Loucy (cell line): ENCODE measurements around the gene UBE2L3.
A peak's percentile ranks its signal among the peaks of the same experiment; 100 is the strongest.
"Not testable (repeated sequence)": the region's sequence is repeated elsewhere in the genome, so short reads cannot be mapped to it uniquely, and the experiment has no call there.

ENCODE experiments used
- H2AFZ ChIP-seq: fragments of 200-600 bp; sonication (generic); 2 replicates; pipeline ENCODE4 v1.6.0; 2016; ENCODE audit warnings: antibody characterized with exemption, mild to moderate bottlenecking, low read length, moderate library complexity
- H3F3A ChIP-seq: fragments of 200-600 bp; 2 replicates; pipeline ENCODE4 v1.6.0; 2016; ENCODE audit warnings: antibody characterized with exemption, low read depth, mild to moderate bottlenecking
- H3K27me3 ChIP-seq: fragments of 200-600 bp; sonication (generic); 2 replicates; pipeline ENCODE4 v1.6.1; 2014; ENCODE audit warnings: low read length, mild to moderate bottlenecking; ENCODE audit not compliant: insufficient read depth, poor library complexity, severe bottlenecking
- H3K36me3 ChIP-seq: fragments of 200-600 bp; sonication (generic); 2 replicates; pipeline ENCODE4 v1.6.1; 2016; ENCODE audit warnings: low read length; ENCODE audit not compliant: insufficient read depth
- H3K4me1 ChIP-seq: fragments of 200-600 bp; sonication (generic); 2 replicates; pipeline ENCODE4 v1.5.1; 2014; ENCODE audit warnings: low read length, mild to moderate bottlenecking; ENCODE audit not compliant: insufficient read depth, poor library complexity, severe bottlenecking
- H3K4me2 ChIP-seq: fragments of 200-600 bp; sonication (generic); 2 replicates; pipeline ENCODE4 v1.6.0; 2014; ENCODE audit warnings: antibody characterized with exemption, low read length, low read depth, mild to moderate bottlenecking; ENCODE audit not compliant: poor library complexity, severe bottlenecking
- H3K4me3 ChIP-seq: fragments of 200-600 bp; sonication (generic); 2 replicates; pipeline ENCODE4 v1.5.1; 2014; ENCODE audit warnings: low read length, mild to moderate bottlenecking, mixed read lengths; ENCODE audit not compliant: poor library complexity, severe bottlenecking
- H3K79me2 ChIP-seq: fragments of 200-600 bp; sonication (generic); 2 replicates; pipeline ENCODE4 v1.6.1; 2014; ENCODE audit warnings: low read length; ENCODE audit not compliant: insufficient read depth
- H3K9ac ChIP-seq: fragments of 200-600 bp; sonication (generic); 2 replicates; pipeline ENCODE4 v1.6.0; 2014; ENCODE audit warnings: mild to moderate bottlenecking, low read depth, low read length, moderate library complexity; ENCODE audit not compliant: poor library complexity, severe bottlenecking
- H3K9me2 ChIP-seq: fragments of 200-600 bp; sonication (generic); replicated peaks from 2 replicates; pipeline ENCODE4 v1.6.1; 2016; ENCODE audit warnings: low read depth, low read length, mixed read lengths
- H3K9me3 ChIP-seq: fragments of 200-600 bp; sonication (generic); 2 replicates; pipeline ENCODE4 v1.6.1; 2014; ENCODE audit warnings: mild to moderate bottlenecking, antibody characterized with exemption, low read length, low read depth; ENCODE audit not compliant: insufficient read depth
- H4K20me1 ChIP-seq: fragments of 200-600 bp; sonication (generic); 2 replicates; pipeline ENCODE4 v1.6.0; 2014; ENCODE audit warnings: antibody characterized with exemption, low read length, mild to moderate bottlenecking; ENCODE audit not compliant: insufficient read depth, poor library complexity, severe bottlenecking
- CTCF ChIP-seq: fragments of 200-600 bp; sonication (generic); conservative IDR thresholded peaks from 2 replicates; pipeline ENCODE4 v1.5.1; 2014; ENCODE audit warnings: mild to moderate bottlenecking, antibody characterized with exemption, low read length
- EZH2phosphoT487 ChIP-seq: fragments of 200-600 bp; IDR thresholded peaks from 2 replicates; pipeline ENCODE4 v1.6.1; 2018; ENCODE audit warnings: antibody characterized with exemption, mild to moderate bottlenecking, moderate library complexity, borderline replicate concordance

Gene UBE2L3

GRCh38 chr22:21642584-21643448, 75.3 kb downstream of the UBE2L3 start:
- H3K9me3 ChIP-seq, result no peaks in the 10 kb centered on the region
- peak overlapping the region; percentile 99 for H3K9ac ChIP-seq
- no peaks in the 10 kb centered on the region for H3K9me2 ChIP-seq
- H3K79me2 ChIP-seq, result peaks cover 31% of the 10 kb centered on the region
- TF ChIP-seq EZH2phosphoT487, result no peak
- TF ChIP-seq CTCF, result peak; percentile 73
- H3F3A ChIP-seq, result no peaks in the 10 kb centered on the region
- peaks cover 24% of the 10 kb centered on the region for H3K4me1 ChIP-seq
- H2AFZ ChIP-seq, result peak overlapping the region; percentile 88
- peak overlapping the region; percentile 90 for H3K4me2 ChIP-seq
- peaks cover 4% of the 10 kb centered on the region for H3K27me3 ChIP-seq
- peaks cover 6% of the 10 kb centered on the region for H4K20me1 ChIP-seq
- no peaks in the 10 kb centered on the region; the same call in 1 of the 2 replicates for H3K36me3 ChIP-seq
- peak overlapping the region; percentile 98 for H3K4me3 ChIP-seq

- H2AFZ ChIP-seq, result no peak overlapping the region
- H3K9me2 ChIP-seq, result no peaks in the 10 kb centered on the region
- peak overlapping the region; percentile 98 for H3K4me3 ChIP-seq
- H3K9me3 ChIP-seq, result no peaks in the 10 kb centered on the region
- peaks cover under 1% of the 10 kb centered on the region; the same call in 1 of the 2 replicates for H3K36me3 ChIP-seq
- H3K79me2 ChIP-seq, result peaks cover 33% of the 10 kb centered on the region
- no peaks in the 10 kb centered on the region for H3F3A ChIP-seq
- peak overlapping the region; percentile 99 for H3K9ac ChIP-seq
- peak overlapping the region; percentile 90 for H3K4me2 ChIP-seq
- peaks cover 6% of the 10 kb centered on the region for H4K20me1 ChIP-seq
- TF ChIP-seq EZH2phosphoT487 (no peak), CTCF (peak; percentile 56)
- peaks cover 24% of the 10 kb centered on the region for H3K4me1 ChIP-seq
- peaks cover 4% of the 10 kb centered on the region for H3K27me3 ChIP-seq
Measured at GRCh38 chr22:21643533-21644357, 76.2 kb downstream of the UBE2L3 start.

- not testable (repeated sequence) for H2AFZ ChIP-seq, H3K9ac ChIP-seq, H3K4me3 ChIP-seq, H3K27me3 ChIP-seq, H3F3A ChIP-seq, H3K4me2 ChIP-seq, H4K20me1 ChIP-seq, H3K9me3 ChIP-seq, H3K36me3 ChIP-seq, H3K9me2 ChIP-seq
- Histone ChIP-seq H3K79me2 (peaks cover 36% of the 10 kb centered on the region), H3K4me1 (peaks cover 24% of the 10 kb centered on the region)
Measured at GRCh38 chr22:21645513-21645912, 78.0 kb downstream of the UBE2L3 start.
